Stimulated activated naive CD8-positive, alpha-beta T cell treated with anti-CD3 and anti-CD28 coated beads, Interleukin-15, Interleukin-2, amounts not matched to agents 100 U/mL and 50 U/mL, for 24 hours (primary cell): ENCODE data around the gene ABHD3.
"Not testable (repeated sequence)": the region's sequence is repeated elsewhere in the genome, so short reads cannot be mapped to it uniquely, and the experiment has no call there.

Experiments
- ATAC-seq: fragments of 150-1000 bp; cut with Tn5 transposase; one replicate; pipeline ENCODE4 v1.10.0; 2021
- DNase-seq: peaks from one replicate; pipeline ENCODE4 v3.0.0; 2021

The ABHD3 gene

GRCh38 chr18:21650311-21650710, 54.3 kb downstream of the ABHD3 start:
- ATAC-seq, result no peak
- no peak for DNase-seq

- DNase-seq, ATAC-seq: not testable (repeated sequence)
Measured at GRCh38 chr18:21640375-21640774, 64.2 kb downstream of the ABHD3 start.

GRCh38 chr18:21638822-21639221, 65.8 kb downstream of the ABHD3 start:
- DNase-seq (no peak), ATAC-seq (no peak)

GRCh38 chr18:21636769-21637168, 67.8 kb downstream of the ABHD3 start:
- no peak for ATAC-seq
- no peak for DNase-seq

DNA sequence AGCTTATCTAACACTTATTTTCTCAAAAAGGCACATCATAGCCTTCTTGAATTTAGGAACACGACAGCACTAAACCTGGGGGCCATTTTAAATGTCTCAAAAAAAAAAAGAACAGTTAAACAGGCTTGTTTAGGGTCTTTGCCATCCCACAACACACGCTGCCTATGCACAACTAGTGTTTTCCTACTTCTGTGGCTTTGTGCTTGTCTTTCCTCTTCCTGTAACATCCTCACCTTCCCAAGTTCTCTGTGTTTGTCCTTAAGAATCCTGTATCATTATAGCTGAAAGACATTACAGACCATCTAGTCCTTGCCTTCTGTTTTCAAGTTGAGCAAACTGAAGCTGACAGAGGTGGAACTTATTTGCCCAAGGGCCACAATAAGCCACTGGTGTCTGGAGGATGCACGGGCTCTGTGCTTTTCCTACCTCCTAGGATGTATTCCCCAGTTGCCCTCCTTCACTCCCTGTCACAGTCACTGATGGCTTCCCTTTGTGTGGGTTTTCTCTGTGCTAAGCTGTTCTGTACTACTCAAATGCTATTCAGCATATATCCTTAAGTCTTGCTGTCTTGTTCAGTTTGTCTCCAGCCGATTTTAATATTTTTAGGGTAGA, 69.9 kb downstream of the ABHD3 start:
- ATAC-seq, result no peak
- DNase-seq, result no peak

GRCh38 chr18:21632393-21632792, 72.2 kb downstream of the ABHD3 start:
- DNase-seq (no peak), ATAC-seq (no peak)

GRCh38 chr18:21629089-21629832, 75.3 kb downstream of the ABHD3 start:
- no peak for DNase-seq
- ATAC-seq, result no peak

GRCh38 chr18:21621640-21622039, 82.9 kb downstream of the ABHD3 start:
- not testable (repeated sequence) for ATAC-seq, DNase-seq

DNA sequence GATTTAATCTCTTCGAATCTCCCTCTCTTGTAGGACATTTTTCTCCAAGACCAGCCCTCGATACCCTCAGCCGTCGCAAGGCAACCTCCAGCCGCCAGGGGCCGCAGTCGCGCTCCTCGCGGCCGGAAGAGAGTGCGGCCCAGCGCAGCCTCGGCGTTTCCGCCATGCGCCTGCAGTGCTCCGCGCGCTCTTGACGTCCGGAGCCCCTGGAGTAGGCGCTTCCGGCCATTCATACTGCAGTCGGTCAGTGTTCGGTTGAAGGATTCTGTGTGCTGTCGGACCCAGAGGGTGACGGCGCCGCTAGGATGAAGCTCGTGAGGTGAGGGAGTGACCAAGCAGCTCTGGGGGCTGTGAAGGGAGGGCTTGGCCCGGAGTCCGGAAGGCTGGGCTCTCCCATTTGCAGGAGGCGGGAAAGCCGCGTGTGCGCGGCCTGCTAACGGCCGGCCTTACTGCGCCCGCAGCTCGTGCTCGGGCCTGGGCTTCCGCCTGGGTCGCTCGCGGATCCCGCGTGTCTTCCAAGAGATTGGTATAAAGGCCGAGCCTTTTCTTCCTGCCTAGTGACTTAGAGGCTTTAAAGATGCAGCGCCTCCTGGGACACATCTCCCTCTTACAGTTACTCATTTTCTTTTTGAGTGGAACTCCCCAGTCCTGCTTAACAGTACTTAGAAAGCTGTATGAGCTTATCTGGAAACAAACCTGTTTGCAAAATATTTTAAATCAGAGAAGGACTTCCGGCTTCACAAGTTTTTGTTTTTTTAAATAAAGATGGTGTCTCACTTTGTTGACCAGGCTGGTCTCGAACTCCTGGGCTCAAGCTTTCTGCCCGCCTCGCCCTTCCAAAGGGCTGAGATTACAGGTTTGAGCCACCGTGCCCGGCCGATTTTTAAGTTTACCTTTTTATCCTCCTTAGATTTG, 92.2 kb downstream of the ABHD3 start, which contains the start of gene SNRPD1:
SNRPD1 (plus strand) TSS at position 190 of the 915 bp plus-strand sequence; CDS start at position 306, 116 bp downstream.
- ATAC-seq (peak; percentile 100), DNase-seq (peak; percentile 93)

DNA sequence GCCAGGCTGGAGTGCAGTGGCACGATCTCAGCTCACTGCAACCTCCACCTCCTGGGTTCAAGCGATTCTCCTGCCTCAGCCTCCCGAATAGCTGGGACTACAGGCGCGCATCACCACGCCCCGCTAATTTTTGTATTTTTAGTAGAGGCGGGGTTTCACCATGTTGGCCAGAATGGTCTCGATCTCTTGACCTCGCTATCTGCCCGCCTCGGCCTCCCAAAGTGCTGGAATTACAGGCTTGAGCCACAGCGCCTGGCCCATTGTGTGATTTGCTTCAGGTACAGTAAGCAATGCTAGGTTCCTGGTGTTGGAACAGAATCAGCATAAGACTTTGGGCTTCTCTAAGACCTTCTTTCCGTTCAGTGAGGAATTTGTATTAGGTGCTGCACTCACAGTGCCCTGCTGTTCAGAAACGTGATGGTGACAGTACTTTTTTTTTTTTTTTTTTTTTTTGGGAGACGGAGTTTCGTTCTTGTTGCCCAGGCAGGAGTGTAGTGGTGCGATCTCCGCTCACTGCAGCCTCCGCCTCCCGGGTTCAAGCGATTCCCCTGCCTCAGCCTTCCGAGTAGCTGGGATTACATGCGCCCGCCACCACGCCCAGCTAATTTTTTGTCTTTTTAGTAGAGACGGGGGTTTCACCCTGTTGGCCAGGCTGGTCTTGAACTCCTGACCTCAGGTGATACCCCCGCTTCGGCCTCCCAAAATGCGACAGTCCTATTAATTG, 93.0 kb downstream of the ABHD3 start:
- not testable (repeated sequence) for ATAC-seq, DNase-seq

DNA sequence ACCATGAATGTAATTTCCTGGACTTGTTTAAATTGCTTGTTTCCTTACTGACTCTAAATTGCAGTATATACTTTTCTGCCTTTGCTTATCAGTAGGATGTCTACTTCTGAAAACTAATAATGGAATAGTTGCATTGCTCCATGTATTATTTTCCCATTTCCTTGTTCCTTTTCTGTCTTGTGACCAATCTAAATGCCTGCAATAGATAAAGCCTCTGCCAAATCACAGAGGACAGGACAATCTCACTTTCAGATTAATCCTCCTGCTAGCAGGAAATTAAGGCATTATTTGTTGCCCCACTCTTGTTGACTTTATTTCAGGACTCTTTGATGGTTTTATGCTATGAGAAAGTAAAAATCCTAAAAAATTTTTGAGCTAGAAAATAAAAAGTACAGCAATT, 99.4 kb downstream of the ABHD3 start:
- DNase-seq, result no peak
- ATAC-seq, result no peak

DNA sequence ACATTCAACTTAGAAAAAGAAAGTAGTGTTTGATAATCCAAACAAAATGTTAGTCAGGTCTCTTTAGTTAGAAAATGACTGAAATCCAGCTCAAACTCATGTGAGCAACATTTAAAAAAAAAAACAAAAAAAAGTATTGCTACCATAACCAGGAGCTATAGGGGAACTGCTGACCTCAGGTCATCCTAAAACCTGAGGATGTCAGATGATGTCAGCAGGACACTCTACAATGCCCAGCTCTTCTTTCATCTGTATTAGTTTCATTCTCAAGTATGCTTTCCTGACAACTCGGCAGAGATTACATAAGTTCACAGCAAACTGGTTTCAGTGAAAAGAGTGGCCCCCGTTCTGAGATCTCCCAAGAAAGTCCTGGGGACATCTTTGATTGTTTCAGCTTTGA, 99.9 kb downstream of the ABHD3 start:
- no peak for DNase-seq

DNA sequence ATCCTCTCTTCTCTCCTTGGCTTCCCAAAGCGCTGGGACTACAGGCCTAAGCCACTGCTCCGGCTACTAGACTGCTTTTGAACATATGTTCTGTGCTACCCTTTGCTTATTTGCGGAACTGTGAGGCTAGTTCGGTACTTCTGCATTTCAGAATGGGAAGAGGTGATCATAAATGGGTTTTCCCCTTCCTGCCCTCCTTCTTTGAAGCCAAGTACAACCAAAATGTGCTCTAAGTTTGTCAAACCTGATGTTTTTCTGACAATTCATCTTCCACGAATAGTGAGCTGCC, 102.3 kb downstream of the ABHD3 start:
- no peak for ATAC-seq
- DNase-seq, result peak; percentile 15

More for the DNA sequence above, 99.9 kb downstream of the ABHD3 start:
- no peak for ATAC-seq
